HUES6 (cell line): ENCODE data around the gene TMX2.
A peak's percentile ranks its signal among the peaks of the same experiment; 100 is the strongest.

ENCODE experiments used
- H3K27ac ChIP-seq: 2 replicates; pipeline ENCODE4 v1.7.0; 2013; ENCODE audit warnings: low read depth, mild to moderate bottlenecking, low read length, inconsistent platforms
- H3K27me3 ChIP-seq: 2 replicates; pipeline ENCODE4 v1.6.1; 2013; ENCODE audit warnings: low read length; ENCODE audit not compliant: control insufficient read depth, insufficient read depth
- H3K36me3 ChIP-seq: 2 replicates; pipeline ENCODE4 v1.6.1; 2013; ENCODE audit warnings: low read length; ENCODE audit not compliant: control insufficient read depth, insufficient read depth
- H3K4me1 ChIP-seq: 2 replicates; pipeline ENCODE4 v1.6.1; 2013; ENCODE audit warnings: low read length; ENCODE audit not compliant: control insufficient read depth, insufficient read depth
- H3K4me3 ChIP-seq: 2 replicates; pipeline ENCODE4 v1.5.1; 2013; ENCODE audit warnings: low read depth, low read length
- H3K9ac ChIP-seq: one replicate; pipeline ENCODE4 v1.6.1; 2013; ENCODE audit warnings: mild to moderate bottlenecking, low read length
- H3K9me3 ChIP-seq: 2 replicates; pipeline ENCODE4 v1.6.1; 2013; ENCODE audit warnings: low read depth, low read length; ENCODE audit not compliant: control insufficient read depth, insufficient read depth

The TMX2 gene

GRCh38 chr11:57770793-57771192 is 58.4 kb downstream of the TMX2 start:
- H3K4me1 ChIP-seq = peaks cover 25% of the 10 kb centered on the region
- H3K4me3 ChIP-seq = no peak overlapping the region
- peaks cover 6% of the 10 kb centered on the region; the same call in 1 of the 2 replicates for H3K36me3 ChIP-seq
- H3K27me3 ChIP-seq = no peaks in the 10 kb centered on the region
- no peak overlapping the region for H3K9ac ChIP-seq
- H3K27ac ChIP-seq = no peak overlapping the region
- no peaks in the 10 kb centered on the region for H3K9me3 ChIP-seq

DNA sequence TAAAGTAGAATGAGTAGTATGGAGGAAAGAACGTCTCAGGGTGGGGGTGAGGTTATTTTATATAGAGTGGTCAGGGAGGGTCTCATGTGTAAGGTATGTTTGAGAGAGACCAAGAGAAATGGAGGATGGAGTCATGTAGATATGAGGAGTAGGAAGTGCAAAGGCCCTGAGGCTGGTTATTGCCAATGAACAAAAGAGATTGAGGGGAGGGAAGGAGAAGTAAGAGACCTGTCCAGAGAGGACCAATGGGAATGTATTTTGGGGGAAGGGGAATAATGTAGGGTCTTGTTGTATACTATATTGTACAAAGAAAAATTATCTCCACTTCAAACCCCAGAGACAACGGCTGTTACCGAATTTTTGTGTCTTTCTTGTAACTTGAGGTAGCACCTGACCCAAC is 59.0 kb downstream of the TMX2 start:
- no peaks in the 10 kb centered on the region for H3K9me3 ChIP-seq
- H3K4me3 ChIP-seq = no peak overlapping the region
- no peak overlapping the region for H3K27ac ChIP-seq
- no peaks in the 10 kb centered on the region for H3K27me3 ChIP-seq
- peaks cover 30% of the 10 kb centered on the region for H3K4me1 ChIP-seq
- H3K9ac ChIP-seq = no peak overlapping the region
- peaks cover 6% of the 10 kb centered on the region; the same call in 1 of the 2 replicates for H3K36me3 ChIP-seq

DNA sequence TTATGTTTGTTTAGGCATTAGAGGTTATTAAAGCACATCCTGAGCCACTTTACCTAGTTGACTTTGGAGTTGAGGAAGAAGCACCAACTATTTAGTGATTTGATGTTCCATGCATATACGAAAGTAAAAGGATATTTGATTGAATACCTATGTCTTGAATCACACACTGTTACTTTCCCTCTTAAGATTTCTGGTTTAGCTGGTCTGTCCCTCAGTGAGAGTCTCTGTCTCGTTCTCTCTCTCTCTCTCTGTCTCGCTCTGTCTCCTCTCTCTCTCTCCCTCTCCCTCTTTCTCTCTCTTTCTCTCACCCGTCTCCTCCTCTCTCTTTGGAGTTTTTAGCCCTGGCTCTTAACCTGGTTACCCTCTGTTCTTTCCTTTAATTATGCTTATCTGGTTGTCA is 60.2 kb downstream of the TMX2 start:
- Histone ChIP-seq H3K4me3 (no peak overlapping the region), H3K9me3 (no peaks in the 10 kb centered on the region), H3K36me3 (peaks cover under 1% of the 10 kb centered on the region; the same call in 1 of the 2 replicates), H3K9ac (no peak overlapping the region), H3K4me1 (peaks cover 41% of the 10 kb centered on the region), H3K27me3 (no peaks in the 10 kb centered on the region), H3K27ac (no peak overlapping the region)

DNA sequence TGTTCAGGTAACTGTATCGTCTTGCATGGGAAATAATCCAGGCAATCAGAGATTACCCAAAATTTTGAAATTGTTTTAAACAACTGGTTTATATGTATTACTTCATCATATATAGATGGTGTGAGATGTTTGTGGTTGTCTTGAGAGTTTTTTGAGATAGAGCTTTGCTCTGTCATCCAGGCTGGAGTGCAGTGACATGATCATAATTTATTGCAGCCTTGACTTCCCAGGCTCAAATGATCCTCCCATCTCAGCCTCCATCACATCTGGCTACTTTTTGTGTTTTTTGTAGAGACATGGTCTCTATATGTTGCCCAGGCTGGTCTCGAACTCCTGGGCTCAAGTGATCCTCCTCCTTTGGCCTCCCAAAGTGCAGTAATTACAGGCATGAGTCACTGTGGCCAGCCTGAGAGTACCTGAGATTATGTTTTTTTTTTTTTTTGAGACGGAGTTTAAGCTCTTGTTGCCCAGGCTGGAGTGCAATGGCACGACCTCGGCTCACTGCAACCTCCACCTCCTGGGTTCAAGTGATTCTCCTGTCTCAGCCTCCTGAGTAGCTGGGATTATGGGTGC is 60.7 kb downstream of the TMX2 start:
- peaks cover 46% of the 10 kb centered on the region for H3K4me1 ChIP-seq
- H3K27ac ChIP-seq = no peak overlapping the region
- no peak overlapping the region for H3K9ac ChIP-seq
- H3K4me3 ChIP-seq = no peak overlapping the region
- H3K36me3 ChIP-seq = no peaks in the 10 kb centered on the region
- no peaks in the 10 kb centered on the region for H3K9me3 ChIP-seq
- no peaks in the 10 kb centered on the region for H3K27me3 ChIP-seq

GRCh38 chr11:57775491-57775890 is 63.1 kb downstream of the TMX2 start:
- Histone ChIP-seq H3K36me3 (no peaks in the 10 kb centered on the region), H3K27ac (peak overlapping the region; percentile 55; the same call in 1 of the 2 replicates), H3K4me1 (peaks cover 70% of the 10 kb centered on the region), H3K9me3 (no peaks in the 10 kb centered on the region), H3K4me3 (peak overlapping the region; percentile 22; the same call in 1 of the 2 replicates), H3K27me3 (no peaks in the 10 kb centered on the region), H3K9ac (peak overlapping the region; percentile 51)

DNA sequence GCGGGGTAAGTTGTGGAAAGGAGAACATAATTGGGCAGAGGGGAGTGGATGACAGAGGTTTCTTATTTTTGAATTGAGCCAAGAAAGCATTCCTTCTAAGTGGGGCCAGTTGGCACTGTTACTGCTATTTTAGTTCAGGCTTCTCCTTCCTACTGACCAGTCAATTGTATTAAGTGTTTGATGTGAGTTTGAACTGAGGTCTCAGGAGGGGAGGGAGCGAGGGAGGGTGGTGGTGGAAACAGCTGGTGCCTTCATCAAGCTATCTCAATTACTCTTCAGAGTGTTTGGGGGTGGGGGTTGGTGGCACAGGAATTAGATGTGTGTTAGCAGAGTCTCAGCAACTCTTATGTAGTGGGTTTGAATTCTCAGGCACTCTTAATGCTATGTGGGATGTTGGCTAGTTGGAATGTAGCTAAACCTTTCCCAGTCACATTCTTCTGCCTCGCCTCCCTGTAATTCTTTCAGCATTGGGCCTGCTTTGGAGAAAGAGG is 63.7 kb downstream of the TMX2 start:
- peaks cover 76% of the 10 kb centered on the region for H3K4me1 ChIP-seq
- H3K27me3 ChIP-seq = no peaks in the 10 kb centered on the region
- H3K27ac ChIP-seq = peak overlapping the region; percentile 55; the same call in 1 of the 2 replicates
- H3K9ac ChIP-seq = peak overlapping the region; percentile 51
- H3K36me3 ChIP-seq = no peaks in the 10 kb centered on the region
- H3K9me3 ChIP-seq = no peaks in the 10 kb centered on the region
- H3K4me3 ChIP-seq = peak overlapping the region; percentile 22; the same call in 1 of the 2 replicates

- H3K27ac ChIP-seq = peak overlapping the region; percentile 97; the same call in 1 of the 2 replicates
Measured at GRCh38 chr11:57776577-57777210, 64.3 kb downstream of the TMX2 start.

DNA sequence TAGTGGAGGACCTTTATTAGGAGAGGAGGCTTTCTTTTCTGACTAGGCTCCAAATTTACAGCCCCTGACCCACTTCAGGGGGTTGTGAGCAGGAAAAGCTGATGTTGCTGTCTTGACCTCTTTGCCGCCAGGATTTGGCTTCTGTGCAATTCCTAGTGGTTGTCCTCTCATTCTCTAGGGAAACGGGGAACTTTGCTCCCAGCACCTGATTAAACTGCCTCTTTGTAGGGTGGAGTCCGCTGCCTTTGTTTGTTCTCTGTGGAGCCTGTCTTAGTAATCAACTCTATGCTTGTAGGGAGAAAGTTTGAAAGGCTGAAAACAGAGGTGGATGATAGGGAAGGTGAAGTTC is 65.5 kb downstream of the TMX2 start:
- no peaks in the 10 kb centered on the region for H3K9me3 ChIP-seq
- peak overlapping the region; percentile 97 for H3K27ac ChIP-seq
- H3K9ac ChIP-seq = peak overlapping the region; percentile 84

More at GRCh38 chr11:57776577-57777210, 64.3 kb downstream of the TMX2 start:
- H3K36me3 ChIP-seq = no peaks in the 10 kb centered on the region
- H3K4me3 ChIP-seq = 0 out of 2 replicates have a peak overlapping the region, but pooled peaks have one; percentile 0
- H3K27me3 ChIP-seq = no peaks in the 10 kb centered on the region
- peak overlapping the region; percentile 49 for H3K9ac ChIP-seq
- H3K9me3 ChIP-seq = no peaks in the 10 kb centered on the region
- H3K4me1 ChIP-seq = peaks cover 82% of the 10 kb centered on the region

DNA sequence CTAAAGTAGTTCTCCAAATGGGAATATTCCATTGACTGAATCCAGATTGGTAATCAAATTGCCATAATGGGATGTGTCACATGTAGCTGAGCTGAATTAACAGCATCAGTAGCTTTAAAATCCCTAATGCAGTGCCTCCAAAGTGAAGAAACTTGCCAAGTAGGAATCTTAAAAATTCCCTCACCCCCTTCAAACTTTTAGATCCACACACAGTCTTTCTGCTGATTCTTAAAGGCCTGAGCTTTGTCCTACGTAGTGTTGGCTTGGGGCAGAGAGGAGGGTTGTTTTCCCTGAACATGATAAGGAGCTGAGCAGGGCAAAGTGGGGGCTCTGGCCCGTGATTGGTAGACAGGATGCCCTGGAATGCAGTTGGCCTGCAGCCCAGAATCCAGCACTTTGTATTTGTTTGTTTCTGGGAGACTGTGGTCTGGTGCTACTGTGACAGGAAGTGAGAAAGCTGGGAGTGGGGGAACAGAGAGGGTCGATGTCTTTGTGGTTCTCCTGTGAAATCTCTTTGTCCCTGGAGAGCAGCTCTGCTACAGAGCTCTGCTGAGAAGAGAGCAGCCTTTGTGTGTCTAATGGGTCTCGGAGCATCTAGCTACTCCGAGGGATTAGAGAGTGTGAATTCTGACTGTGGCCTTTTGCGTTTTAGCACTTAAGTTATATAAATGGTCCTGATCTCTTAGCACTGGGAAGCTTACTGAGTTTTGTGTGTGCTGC is 66.1 kb downstream of the TMX2 start:
- Histone ChIP-seq H3K27me3 (no peaks in the 10 kb centered on the region), H3K9me3 (no peaks in the 10 kb centered on the region), H3K4me1 (peaks cover 86% of the 10 kb centered on the region), H3K36me3 (no peaks in the 10 kb centered on the region), H3K4me3 (peak overlapping the region; percentile 42), H3K9ac (peak overlapping the region; percentile 84), H3K27ac (peak overlapping the region; percentile 97)

More for the DNA sequence above, 65.5 kb downstream of the TMX2 start:
- H3K4me3 ChIP-seq = peak overlapping the region; percentile 42
- peaks cover 86% of the 10 kb centered on the region for H3K4me1 ChIP-seq
- H3K27me3 ChIP-seq = no peaks in the 10 kb centered on the region
- H3K36me3 ChIP-seq = no peaks in the 10 kb centered on the region

- Histone ChIP-seq H3K9ac (peak overlapping the region; percentile 84), H3K4me3 (peak overlapping the region; percentile 42), H3K9me3 (no peaks in the 10 kb centered on the region), H3K27ac (peak overlapping the region; percentile 97), H3K36me3 (no peaks in the 10 kb centered on the region), H3K4me1 (peaks cover 84% of the 10 kb centered on the region), H3K27me3 (no peaks in the 10 kb centered on the region)
Measured at GRCh38 chr11:57779276-57779675, 66.9 kb downstream of the TMX2 start.

GRCh38 chr11:57781529-57781943 is 69.1 kb downstream of the TMX2 start:
- Histone ChIP-seq H3K27me3 (no peaks in the 10 kb centered on the region), H3K9me3 (no peaks in the 10 kb centered on the region), H3K9ac (peak overlapping the region; percentile 76), H3K4me1 (peaks cover 67% of the 10 kb centered on the region), H3K4me3 (peak overlapping the region; percentile 2), H3K27ac (peak overlapping the region; percentile 97), H3K36me3 (no peaks in the 10 kb centered on the region)
